ENCODE measurements around the gene USP10.

GRCh38 chr16:84816485-84816884, 116.7 kb downstream of the USP10 start:
- TF ChIP-seq CTCF (IDR thresholded peaks at IDR 0.05; ENCODE audit: insufficient read depth, low read depth, low read length) = no peak
- TF ChIP-seq EZH2 (IDR thresholded peaks at IDR 0.05; ENCODE audit: insufficient read depth, low read length) = no peak
